Measurements from ENCODE around the gene CADPS.

The CADPS gene

GRCh38 chr3:62675492-62675891, 199.7 kb downstream of the CADPS start:
- H2AFZ ChIP-seq (ENCODE audit: low read depth, low read length), result no peak overlapping the region
- peaks cover 2% of the 10 kb centered on the region for H3K27me3 ChIP-seq (ENCODE audit: insufficient read depth, low read length)
- no peak overlapping the region for H3K4me3 ChIP-seq (ENCODE audit: low read length)
- H3K4me1 ChIP-seq (ENCODE audit: insufficient read depth, low read length), result no peaks in the 10 kb centered on the region
- H3K36me3 ChIP-seq (ENCODE audit: insufficient read depth, low read length), result no peaks in the 10 kb centered on the region
- no peaks in the 10 kb centered on the region for H3K9me3 ChIP-seq (ENCODE audit: low read length)

GRCh38 chr3:62672988-62673313, 202.3 kb downstream of the CADPS start:
- Histone ChIP-seq H3K9me3 (ENCODE audit: low read length) (no peaks in the 10 kb centered on the region), H2AFZ (ENCODE audit: low read depth, low read length) (no peak overlapping the region), H3K4me3 (ENCODE audit: low read length) (no peak overlapping the region), H3K4me1 (ENCODE audit: insufficient read depth, low read length) (no peaks in the 10 kb centered on the region), H3K27me3 (ENCODE audit: insufficient read depth, low read length) (peaks cover 2% of the 10 kb centered on the region), H3K36me3 (ENCODE audit: insufficient read depth, low read length) (no peaks in the 10 kb centered on the region)

GRCh38 chr3:62672270-62672987, 202.8 kb downstream of the CADPS start:
- Histone ChIP-seq H3K36me3 (ENCODE audit: insufficient read depth, low read length) (no peaks in the 10 kb centered on the region), H3K9me3 (ENCODE audit: low read length) (no peaks in the 10 kb centered on the region), H3K4me3 (ENCODE audit: low read length) (no peak overlapping the region), H3K27me3 (ENCODE audit: insufficient read depth, low read length) (peaks cover 2% of the 10 kb centered on the region), H2AFZ (ENCODE audit: low read depth, low read length) (no peak overlapping the region), H3K4me1 (ENCODE audit: insufficient read depth, low read length) (no peaks in the 10 kb centered on the region)

GRCh38 chr3:62670351-62670750, 204.9 kb downstream of the CADPS start:
- no peaks in the 10 kb centered on the region for H3K27me3 ChIP-seq (ENCODE audit: insufficient read depth, low read length)
- no peaks in the 10 kb centered on the region for H3K9me3 ChIP-seq (ENCODE audit: low read length)
- no peaks in the 10 kb centered on the region for H3K36me3 ChIP-seq (ENCODE audit: insufficient read depth, low read length)
- no peaks in the 10 kb centered on the region for H3K4me1 ChIP-seq (ENCODE audit: insufficient read depth, low read length)
- H2AFZ ChIP-seq (ENCODE audit: low read depth, low read length), result no peak overlapping the region
- no peak overlapping the region for H3K4me3 ChIP-seq (ENCODE audit: low read length)

- no peaks in the 10 kb centered on the region for H3K36me3 ChIP-seq (ENCODE audit: insufficient read depth, low read length)
- H3K4me3 ChIP-seq (ENCODE audit: low read length), result no peak overlapping the region
- H3K9me3 ChIP-seq (ENCODE audit: low read length), result no peaks in the 10 kb centered on the region
- H3K4me1 ChIP-seq (ENCODE audit: insufficient read depth, low read length), result no peaks in the 10 kb centered on the region
- H2AFZ ChIP-seq (ENCODE audit: low read depth, low read length), result no peak overlapping the region
- no peaks in the 10 kb centered on the region for H3K27me3 ChIP-seq (ENCODE audit: insufficient read depth, low read length)
Observed at GRCh38 chr3:62669161-62669560, 206.1 kb downstream of the CADPS start.

GRCh38 chr3:62667714-62668113, 207.5 kb downstream of the CADPS start:
- H2AFZ ChIP-seq (ENCODE audit: low read depth, low read length), result no peak overlapping the region
- H3K4me1 ChIP-seq (ENCODE audit: insufficient read depth, low read length), result no peaks in the 10 kb centered on the region
- H3K36me3 ChIP-seq (ENCODE audit: insufficient read depth, low read length), result no peaks in the 10 kb centered on the region
- no peak overlapping the region for H3K4me3 ChIP-seq (ENCODE audit: low read length)
- H3K9me3 ChIP-seq (ENCODE audit: low read length), result no peaks in the 10 kb centered on the region
- no peaks in the 10 kb centered on the region for H3K27me3 ChIP-seq (ENCODE audit: insufficient read depth, low read length)

GRCh38 chr3:62665627-62666437, 209.4 kb downstream of the CADPS start:
- H3K4me3 ChIP-seq (ENCODE audit: low read length), result no peak overlapping the region
- H3K36me3 ChIP-seq (ENCODE audit: insufficient read depth, low read length), result no peaks in the 10 kb centered on the region
- no peaks in the 10 kb centered on the region for H3K4me1 ChIP-seq (ENCODE audit: insufficient read depth, low read length)
- no peaks in the 10 kb centered on the region for H3K27me3 ChIP-seq (ENCODE audit: insufficient read depth, low read length)
- no peaks in the 10 kb centered on the region for H3K9me3 ChIP-seq (ENCODE audit: low read length)
- H2AFZ ChIP-seq (ENCODE audit: low read depth, low read length), result no peak overlapping the region

- no peak overlapping the region for H3K4me3 ChIP-seq (ENCODE audit: low read length)
- H3K4me1 ChIP-seq (ENCODE audit: insufficient read depth, low read length), result no peaks in the 10 kb centered on the region
- no peaks in the 10 kb centered on the region for H3K36me3 ChIP-seq (ENCODE audit: insufficient read depth, low read length)
- H2AFZ ChIP-seq (ENCODE audit: low read depth, low read length), result no peak overlapping the region
- H3K27me3 ChIP-seq (ENCODE audit: insufficient read depth, low read length), result no peaks in the 10 kb centered on the region
- H3K9me3 ChIP-seq (ENCODE audit: low read length), result no peaks in the 10 kb centered on the region
Observed at GRCh38 chr3:62662677-62663076, 212.5 kb downstream of the CADPS start.

- Histone ChIP-seq H3K27me3 (ENCODE audit: insufficient read depth, low read length) (no peaks in the 10 kb centered on the region), H3K9me3 (ENCODE audit: low read length) (no peaks in the 10 kb centered on the region), H3K4me3 (ENCODE audit: low read length) (no peak overlapping the region), H3K4me1 (ENCODE audit: insufficient read depth, low read length) (no peaks in the 10 kb centered on the region), H2AFZ (ENCODE audit: low read depth, low read length) (no peak overlapping the region), H3K36me3 (ENCODE audit: insufficient read depth, low read length) (no peaks in the 10 kb centered on the region)
Observed at GRCh38 chr3:62659660-62660059, 215.6 kb downstream of the CADPS start.

- Histone ChIP-seq H3K9me3 (ENCODE audit: low read length) (no peaks in the 10 kb centered on the region), H3K4me3 (ENCODE audit: low read length) (no peak overlapping the region), H2AFZ (ENCODE audit: low read depth, low read length) (no peak overlapping the region), H3K36me3 (ENCODE audit: insufficient read depth, low read length) (no peaks in the 10 kb centered on the region), H3K4me1 (ENCODE audit: insufficient read depth, low read length) (no peaks in the 10 kb centered on the region), H3K27me3 (ENCODE audit: insufficient read depth, low read length) (no peaks in the 10 kb centered on the region)
Observed at GRCh38 chr3:62655691-62656063, 219.5 kb downstream of the CADPS start.

GRCh38 chr3:62655056-62655690, 220.0 kb downstream of the CADPS start:
- Histone ChIP-seq H3K9me3 (ENCODE audit: low read length) (no peaks in the 10 kb centered on the region), H3K36me3 (ENCODE audit: insufficient read depth, low read length) (no peaks in the 10 kb centered on the region), H3K4me1 (ENCODE audit: insufficient read depth, low read length) (no peaks in the 10 kb centered on the region), H2AFZ (ENCODE audit: low read depth, low read length) (no peak overlapping the region), H3K27me3 (ENCODE audit: insufficient read depth, low read length) (no peaks in the 10 kb centered on the region), H3K4me3 (ENCODE audit: low read length) (no peak overlapping the region)

GRCh38 chr3:62653796-62654195, 221.4 kb downstream of the CADPS start:
- no peak overlapping the region for H2AFZ ChIP-seq (ENCODE audit: low read depth, low read length)
- H3K27me3 ChIP-seq (ENCODE audit: insufficient read depth, low read length), result no peaks in the 10 kb centered on the region
- no peak overlapping the region for H3K4me3 ChIP-seq (ENCODE audit: low read length)

GRCh38 chr3:62647711-62648110, 227.5 kb downstream of the CADPS start:
- Histone ChIP-seq H3K9me3 (ENCODE audit: low read length) (no peaks in the 10 kb centered on the region), H2AFZ (ENCODE audit: low read depth, low read length) (no peak overlapping the region), H3K27me3 (ENCODE audit: insufficient read depth, low read length) (no peaks in the 10 kb centered on the region), H3K4me3 (ENCODE audit: low read length) (no peak overlapping the region), H3K36me3 (ENCODE audit: insufficient read depth, low read length) (no peaks in the 10 kb centered on the region), H3K4me1 (ENCODE audit: insufficient read depth, low read length) (no peaks in the 10 kb centered on the region)

More at GRCh38 chr3:62653796-62654195, 221.4 kb downstream of the CADPS start:
- H3K9me3 ChIP-seq (ENCODE audit: low read length), result no peaks in the 10 kb centered on the region
- no peaks in the 10 kb centered on the region for H3K4me1 ChIP-seq (ENCODE audit: insufficient read depth, low read length)
- H3K36me3 ChIP-seq (ENCODE audit: insufficient read depth, low read length), result no peaks in the 10 kb centered on the region

Data from neuron (in vitro differentiated cells).